22Rv1 (cell line): ENCODE results near the gene SC5D.

Source experiments
- ZFX ChIP-seq: fragments of 450-650 bp; IDR thresholded peaks from 2 replicates; pipeline ENCODE4 v1.6.1; 2017; ENCODE audit warnings: antibody characterized with exemption, borderline replicate concordance
- TF ChIP-seq, protein P1 (sequence below): fragments of 450-650 bp; IDR thresholded peaks from 2 replicates; pipeline ENCODE4 v1.5.1; 2017; ENCODE audit warnings: mild to moderate bottlenecking

DNA sequence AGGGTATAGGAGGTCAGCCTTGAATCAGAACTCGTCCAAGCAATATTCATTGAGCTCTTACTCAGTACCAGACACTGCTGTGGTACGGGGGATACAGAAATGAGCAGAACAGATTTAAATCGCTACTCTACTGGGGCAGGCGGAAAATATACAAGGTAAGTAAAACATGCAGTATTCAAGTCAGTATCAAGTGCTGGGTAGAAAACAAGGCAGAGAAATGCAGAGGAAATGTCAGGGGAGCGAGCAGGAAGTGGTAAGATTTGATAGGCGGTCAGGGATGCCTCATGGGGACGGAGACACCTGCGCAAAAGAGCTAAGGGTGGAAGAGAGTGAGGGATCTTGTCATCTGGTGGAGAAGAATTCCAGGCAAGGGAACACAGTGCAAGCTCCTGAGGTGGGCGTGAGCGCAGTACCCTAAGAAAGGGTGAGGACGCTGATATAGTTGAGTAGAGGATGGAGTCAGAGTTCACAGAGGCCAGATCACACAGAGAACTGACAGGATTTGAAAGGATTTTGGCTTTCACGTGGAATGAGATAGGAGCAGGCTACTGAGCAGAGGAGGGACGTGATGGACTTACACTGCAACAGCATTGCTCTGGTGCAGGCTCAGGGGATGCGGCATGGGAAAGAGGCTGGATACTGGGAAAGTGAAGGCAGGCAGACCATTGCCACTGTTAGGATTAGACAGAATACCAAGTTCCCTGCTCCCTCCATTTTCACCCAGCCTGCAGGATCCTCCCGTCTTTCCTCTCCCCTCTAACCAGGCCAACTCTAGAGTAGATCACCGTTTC is 35.8 kb downstream of the SC5D start:
- TF ChIP-seq, protein P1, sequence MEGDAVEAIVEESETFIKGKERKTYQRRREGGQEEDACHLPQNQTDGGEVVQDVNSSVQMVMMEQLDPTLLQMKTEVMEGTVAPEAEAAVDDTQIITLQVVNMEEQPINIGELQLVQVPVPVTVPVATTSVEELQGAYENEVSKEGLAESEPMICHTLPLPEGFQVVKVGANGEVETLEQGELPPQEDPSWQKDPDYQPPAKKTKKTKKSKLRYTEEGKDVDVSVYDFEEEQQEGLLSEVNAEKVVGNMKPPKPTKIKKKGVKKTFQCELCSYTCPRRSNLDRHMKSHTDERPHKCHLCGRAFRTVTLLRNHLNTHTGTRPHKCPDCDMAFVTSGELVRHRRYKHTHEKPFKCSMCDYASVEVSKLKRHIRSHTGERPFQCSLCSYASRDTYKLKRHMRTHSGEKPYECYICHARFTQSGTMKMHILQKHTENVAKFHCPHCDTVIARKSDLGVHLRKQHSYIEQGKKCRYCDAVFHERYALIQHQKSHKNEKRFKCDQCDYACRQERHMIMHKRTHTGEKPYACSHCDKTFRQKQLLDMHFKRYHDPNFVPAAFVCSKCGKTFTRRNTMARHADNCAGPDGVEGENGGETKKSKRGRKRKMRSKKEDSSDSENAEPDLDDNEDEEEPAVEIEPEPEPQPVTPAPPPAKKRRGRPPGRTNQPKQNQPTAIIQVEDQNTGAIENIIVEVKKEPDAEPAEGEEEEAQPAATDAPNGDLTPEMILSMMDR: no peak
- TF ChIP-seq ZFX: no peak
